Measurements from ENCODE around the gene TTLL7.

DNA sequence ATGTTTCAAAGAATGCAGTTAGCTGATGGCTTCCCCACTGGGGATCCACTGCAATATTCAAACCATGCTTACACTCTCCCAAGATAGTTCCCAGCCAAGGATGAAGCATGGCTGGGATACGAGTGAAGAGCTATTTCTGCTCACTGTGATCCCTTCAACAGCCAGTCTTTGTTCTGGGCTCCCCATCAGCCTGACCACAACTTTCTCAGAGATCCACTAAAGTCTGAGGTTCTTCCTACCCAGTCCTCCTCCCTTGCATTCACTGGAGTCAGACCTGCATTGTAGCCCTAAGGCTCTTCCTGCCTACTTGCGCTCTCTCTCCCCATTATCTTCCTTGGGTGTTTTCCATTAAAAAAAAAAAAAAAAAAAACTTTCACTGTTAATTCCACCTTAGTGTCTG is 101.4 kb downstream of the TTLL7 start:
- TF ChIP-seq, protein P1, sequence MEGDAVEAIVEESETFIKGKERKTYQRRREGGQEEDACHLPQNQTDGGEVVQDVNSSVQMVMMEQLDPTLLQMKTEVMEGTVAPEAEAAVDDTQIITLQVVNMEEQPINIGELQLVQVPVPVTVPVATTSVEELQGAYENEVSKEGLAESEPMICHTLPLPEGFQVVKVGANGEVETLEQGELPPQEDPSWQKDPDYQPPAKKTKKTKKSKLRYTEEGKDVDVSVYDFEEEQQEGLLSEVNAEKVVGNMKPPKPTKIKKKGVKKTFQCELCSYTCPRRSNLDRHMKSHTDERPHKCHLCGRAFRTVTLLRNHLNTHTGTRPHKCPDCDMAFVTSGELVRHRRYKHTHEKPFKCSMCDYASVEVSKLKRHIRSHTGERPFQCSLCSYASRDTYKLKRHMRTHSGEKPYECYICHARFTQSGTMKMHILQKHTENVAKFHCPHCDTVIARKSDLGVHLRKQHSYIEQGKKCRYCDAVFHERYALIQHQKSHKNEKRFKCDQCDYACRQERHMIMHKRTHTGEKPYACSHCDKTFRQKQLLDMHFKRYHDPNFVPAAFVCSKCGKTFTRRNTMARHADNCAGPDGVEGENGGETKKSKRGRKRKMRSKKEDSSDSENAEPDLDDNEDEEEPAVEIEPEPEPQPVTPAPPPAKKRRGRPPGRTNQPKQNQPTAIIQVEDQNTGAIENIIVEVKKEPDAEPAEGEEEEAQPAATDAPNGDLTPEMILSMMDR (IDR thresholded peaks at IDR 0.05; ENCODE audit: low read depth, low read length): no peak
- TF ChIP-seq EZH2phosphoT487 (IDR thresholded peaks at IDR 0.05; ENCODE audit: low read depth): no peak
